NCI-H2196 treated with DMSO at 0.1 percent for 48 hours (cell line): Measurements from ENCODE around the gene TAC3.
A peak's percentile ranks its signal among the peaks of the same experiment; 100 is the strongest.
"Not testable (repeated sequence)": the region's sequence is repeated elsewhere in the genome, so short reads cannot be mapped to it uniquely, and the experiment has no call there.

ENCODE experiments used
- DNase-seq: peaks from one replicate; lab custom pipeline; 2025; ENCODE audit not compliant: unreplicated experiment; lab: John Stamatoyannopoulos, UW

The TAC3 gene

GRCh38 chr12:57037264-57037663 lies 20.9 kb upstream of the TAC3 start:
- DNase-seq, result no peak

GRCh38 chr12:57033431-57033830 lies 17.1 kb upstream of the TAC3 start:
- DNase-seq, result no peak

GRCh38 chr12:57031789-57032188 lies 15.5 kb upstream of the TAC3 start:
- DNase-seq, result no peak

- peak; percentile 61 for DNase-seq
Measured at GRCh38 chr12:57031138-57031725, 14.9 kb upstream of the TAC3 start.

- DNase-seq, result no peak
Measured at GRCh38 chr12:57029457-57029856, 13.1 kb upstream of the TAC3 start.

- no peak for DNase-seq
Measured at GRCh38 chr12:57027805-57028153, 11.4 kb upstream of the TAC3 start.

GRCh38 chr12:57027011-57027804 lies 10.9 kb upstream of the TAC3 start:
- no peak for DNase-seq

GRCh38 chr12:57025196-57025595 lies 8.9 kb upstream of the TAC3 start:
- no peak for DNase-seq

GRCh38 chr12:57022324-57022723 lies 6.0 kb upstream of the TAC3 start:
- not testable (repeated sequence) for DNase-seq

- no peak for DNase-seq
Measured at GRCh38 chr12:57019983-57020719, 3.8 kb upstream of the TAC3 start.

GRCh38 chr12:57018906-57019305 lies 2.6 kb upstream of the TAC3 start:
- DNase-seq, result no peak

GRCh38 chr12:57018353-57018752 lies 2.0 kb upstream of the TAC3 start:
- not testable (repeated sequence) for DNase-seq

GRCh38 chr12:57012600-57013465 lies 3.5 kb downstream of the TAC3 start:
- DNase-seq, result no peak

- no peak for DNase-seq
Measured at GRCh38 chr12:57011438-57012424, 4.6 kb downstream of the TAC3 start.

- no peak for DNase-seq
Measured at GRCh38 chr12:57010627-57011247, 5.6 kb downstream of the TAC3 start.

- no peak for DNase-seq
Measured at GRCh38 chr12:57009949-57010626, 6.2 kb downstream of the TAC3 start.

GRCh38 chr12:57008178-57008577 lies 8.2 kb downstream of the TAC3 start:
- DNase-seq, result peak; percentile 49

GRCh38 chr12:57006809-57007475 lies 9.4 kb downstream of the TAC3 start:
- DNase-seq, result no peak
